K562 (cell line): Measurements from ENCODE around the gene CSNK1A1. TPM values are rescaled to one million over a fixed set of nuclear protein-coding genes. Genes with fewer than 3 reads are reported as not detected.

Source experiments
- EHMT2 ChIP-seq: fragments of 450-650 bp; IDR thresholded peaks from 2 replicates; pipeline ENCODE4 v1.6.1; 2018; ENCODE audit warnings: antibody characterized with exemption
- MAFK ChIP-seq: IDR thresholded peaks from 2 replicates; pipeline ENCODE4 v1.6.1; 2011; ENCODE audit warnings: low read length, improper control_type of control experiment
- ZNF592 ChIP-seq: fragments of 450-650 bp; IDR thresholded peaks from 2 replicates; pipeline ENCODE4 v1.6.1; 2017; ENCODE audit warnings: antibody characterized with exemption, mild to moderate bottlenecking
- polyA plus RNA-seq, 8 experiments: library from polyadenylated mRNA; depleted of rRNA in 4 of 8; stranded (reverse) in 5 of 8; unstranded in 3 of 8; fragments of >200 nt; fragmentation: Nextera tagmentation in 2 of 8; fragmentation: Illumina TruSeq in 1 of 8; extraction: Ambion mirVana in 2 of 8; extraction: Trizol in 1 of 8; gene quantifications; 2 replicates each; pipeline versions ENCODE4 v1.2.1 to v1.2.3, GENCODE V29; 2011 to 2014; ENCODE audit warnings: inconsistent platforms in 1 of 8, missing spikeins in 1 of 8
- total RNA-seq, 7 experiments: library from RNA; depleted of rRNA in 6 of 7; stranded (reverse); fragments of >200 nt in 6 of 7; fragmentation: Illumina TruSeq in 2 of 7; extraction: Trizol in 2 of 7; gene quantifications; 2 replicates each; pipeline versions ENCODE4 v1.2.1 to v1.2.3, GENCODE V29; 2011 to 2021; ENCODE audit warnings: low replicate concordance in 1 of 7

Gene CSNK1A1
- total and polyA plus RNA-seq, 9 of the 15 experiments (the other 6 are each of a cell fraction or from before 2014, with no cell fraction given) = 49.1 to 196 (median 154) TPM

GRCh38 chr5:149452665-149453617 lies 98.3 kb downstream of the CSNK1A1 start (continued):
- TF ChIP-seq ZNF592 (0 out of 2 replicates have a peak, but pooled peaks have one; percentile 18), MAFK (peak; percentile 30; the same call in 1 of the 2 replicates), EHMT2 (0 out of 2 replicates have a peak, but pooled peaks have one; percentile 4)
- TF ChIP-seq, all 486 proteins: peak for 13
